HS-5 (cell line): ENCODE data around the gene SAMD4A.

Experiments used
- DNase-seq: peaks from one replicate; pipeline ENCODE4 v3.0.0-alpha.2; 2012; ENCODE audit warnings: low read depth

The SAMD4A gene

GRCh38 chr14:54632452-54632851, 65.5 kb downstream of the SAMD4A start:
- no peak for DNase-seq

GRCh38 chr14:54633076-54633475, 66.1 kb downstream of the SAMD4A start:
- DNase-seq = no peak

- no peak for DNase-seq
Observed at GRCh38 chr14:54637270-54638134, 70.6 kb downstream of the SAMD4A start.

- peak; percentile 91 for DNase-seq
Observed at GRCh38 chr14:54638135-54638446, 71.2 kb downstream of the SAMD4A start.

GRCh38 chr14:54639611-54640010, 72.7 kb downstream of the SAMD4A start:
- DNase-seq = no peak

- DNase-seq = no peak
Observed at GRCh38 chr14:54640506-54640905, 73.6 kb downstream of the SAMD4A start.

- DNase-seq = no peak
Observed at GRCh38 chr14:54642121-54642520, 75.2 kb downstream of the SAMD4A start.

- DNase-seq = no peak
Observed at GRCh38 chr14:54642801-54643695, 76.1 kb downstream of the SAMD4A start.

GRCh38 chr14:54643696-54644176, 76.8 kb downstream of the SAMD4A start:
- no peak for DNase-seq

GRCh38 chr14:54645639-54646038, 78.7 kb downstream of the SAMD4A start:
- DNase-seq = no peak

- no peak for DNase-seq
Observed at GRCh38 chr14:54646626-54647025, 79.7 kb downstream of the SAMD4A start.

GRCh38 chr14:54647378-54647777, 80.5 kb downstream of the SAMD4A start:
- DNase-seq = no peak

- DNase-seq = no peak
Observed at GRCh38 chr14:54649056-54649455, 82.1 kb downstream of the SAMD4A start.

- DNase-seq = peak; percentile 78
Observed at GRCh38 chr14:54650331-54650958, 83.5 kb downstream of the SAMD4A start.

- no peak for DNase-seq
Observed at GRCh38 chr14:54650959-54651351, 84.0 kb downstream of the SAMD4A start.

GRCh38 chr14:54651649-54652048, 84.7 kb downstream of the SAMD4A start:
- DNase-seq = no peak

GRCh38 chr14:54652188-54652587, 85.3 kb downstream of the SAMD4A start:
- peak; percentile 97 for DNase-seq

- DNase-seq = no peak
Observed at GRCh38 chr14:54652605-54653052, 85.7 kb downstream of the SAMD4A start.

- DNase-seq = peak; percentile 58
Observed at GRCh38 chr14:54653712-54654469, 87.0 kb downstream of the SAMD4A start.

- no peak for DNase-seq
Observed at GRCh38 chr14:54654605-54655004, 87.7 kb downstream of the SAMD4A start.

- DNase-seq = no peak
Observed at GRCh38 chr14:54658836-54659235, 91.9 kb downstream of the SAMD4A start.

GRCh38 chr14:54659365-54659764, 92.4 kb downstream of the SAMD4A start:
- no peak for DNase-seq
